Measurements from ENCODE around the gene MRPS27.

MRPS27 gene

GRCh38 chr5:72319976-72320752 is at the start of gene MRPS27, which contains the start of gene PTCD2:
TSS of gene MRPS27 (minus strand) at chr5:72320240. CDS start at chr5:72320221, 19 bp downstream.
TSS of gene PTCD2 (plus strand) at chr5:72320373. CDS start at chr5:72320383, 10 bp downstream.
- peak; percentile 99 for DNase-seq (ENCODE audit: low spot score)

GRCh38 chr5:72369711-72370110 is 49.7 kb upstream of the MRPS27 start:
- DNase-seq (ENCODE audit: low spot score): no peak

- peak; percentile 34 for DNase-seq (ENCODE audit: low spot score)
Measured at GRCh38 chr5:72369301-72369700, 49.3 kb upstream of the MRPS27 start.

- DNase-seq (ENCODE audit: low spot score): no peak
Measured at GRCh38 chr5:72368271-72368670, 48.2 kb upstream of the MRPS27 start.

- DNase-seq (ENCODE audit: low spot score): peak; percentile 85
Measured at GRCh38 chr5:72366324-72366976, 46.4 kb upstream of the MRPS27 start.

- no peak for DNase-seq (ENCODE audit: low spot score)
Measured at GRCh38 chr5:72364951-72365350, 44.9 kb upstream of the MRPS27 start.

- no peak for DNase-seq (ENCODE audit: low spot score)
Measured at GRCh38 chr5:72364171-72364570, 44.1 kb upstream of the MRPS27 start.

GRCh38 chr5:72363166-72363802 is 43.2 kb upstream of the MRPS27 start:
- DNase-seq (ENCODE audit: low spot score): peak; percentile 87

- DNase-seq (ENCODE audit: low spot score): no peak
Measured at GRCh38 chr5:72359886-72360285, 39.8 kb upstream of the MRPS27 start.

- no peak for DNase-seq (ENCODE audit: low spot score)
Measured at GRCh38 chr5:72358925-72359324, 38.9 kb upstream of the MRPS27 start.

- no peak for DNase-seq (ENCODE audit: low spot score)
Measured at GRCh38 chr5:72356361-72356760, 36.3 kb upstream of the MRPS27 start.

GRCh38 chr5:72355706-72356299 is 35.8 kb upstream of the MRPS27 start:
- DNase-seq (ENCODE audit: low spot score): peak; percentile 76

GRCh38 chr5:72353046-72353445 is 33.0 kb upstream of the MRPS27 start:
- no peak for DNase-seq (ENCODE audit: low spot score)

GRCh38 chr5:72352616-72353015 is 32.6 kb upstream of the MRPS27 start:
- no peak for DNase-seq (ENCODE audit: low spot score)

- no peak for DNase-seq (ENCODE audit: low spot score)
Measured at GRCh38 chr5:72351376-72351775, 31.3 kb upstream of the MRPS27 start.

GRCh38 chr5:72347801-72348308 is 27.8 kb upstream of the MRPS27 start:
- peak; percentile 54 for DNase-seq (ENCODE audit: low spot score)

- no peak for DNase-seq (ENCODE audit: low spot score)
Measured at GRCh38 chr5:72346398-72346797, 26.4 kb upstream of the MRPS27 start.

GRCh38 chr5:72338689-72339209 is 18.7 kb upstream of the MRPS27 start:
- DNase-seq (ENCODE audit: low spot score): no peak

GRCh38 chr5:72337159-72337558 is 17.1 kb upstream of the MRPS27 start:
- DNase-seq (ENCODE audit: low spot score): no peak

GRCh38 chr5:72330712-72331111 is 10.7 kb upstream of the MRPS27 start:
- DNase-seq (ENCODE audit: low spot score): no peak

- DNase-seq (ENCODE audit: low spot score): peak; percentile 85
Measured at GRCh38 chr5:72328172-72328571, 8.1 kb upstream of the MRPS27 start.

- no peak for DNase-seq (ENCODE audit: low spot score)
Measured at GRCh38 chr5:72326306-72326649, 6.2 kb upstream of the MRPS27 start.

Measured in kidney tubule cell (primary cell).